GM18873 (cell line): ENCODE data around the gene SOX2.

Source experiments
- ATAC-seq: cut with Tn5 transposase; IDR thresholded peaks from one replicate; pipeline ENCODE4 v1.9.1; 2021; ENCODE audit warnings: mild to moderate bottlenecking, moderate library complexity, moderate number of reproducible peaks; ENCODE audit not compliant: unreplicated experiment, low FRiP score

SOX2 gene

DNA sequence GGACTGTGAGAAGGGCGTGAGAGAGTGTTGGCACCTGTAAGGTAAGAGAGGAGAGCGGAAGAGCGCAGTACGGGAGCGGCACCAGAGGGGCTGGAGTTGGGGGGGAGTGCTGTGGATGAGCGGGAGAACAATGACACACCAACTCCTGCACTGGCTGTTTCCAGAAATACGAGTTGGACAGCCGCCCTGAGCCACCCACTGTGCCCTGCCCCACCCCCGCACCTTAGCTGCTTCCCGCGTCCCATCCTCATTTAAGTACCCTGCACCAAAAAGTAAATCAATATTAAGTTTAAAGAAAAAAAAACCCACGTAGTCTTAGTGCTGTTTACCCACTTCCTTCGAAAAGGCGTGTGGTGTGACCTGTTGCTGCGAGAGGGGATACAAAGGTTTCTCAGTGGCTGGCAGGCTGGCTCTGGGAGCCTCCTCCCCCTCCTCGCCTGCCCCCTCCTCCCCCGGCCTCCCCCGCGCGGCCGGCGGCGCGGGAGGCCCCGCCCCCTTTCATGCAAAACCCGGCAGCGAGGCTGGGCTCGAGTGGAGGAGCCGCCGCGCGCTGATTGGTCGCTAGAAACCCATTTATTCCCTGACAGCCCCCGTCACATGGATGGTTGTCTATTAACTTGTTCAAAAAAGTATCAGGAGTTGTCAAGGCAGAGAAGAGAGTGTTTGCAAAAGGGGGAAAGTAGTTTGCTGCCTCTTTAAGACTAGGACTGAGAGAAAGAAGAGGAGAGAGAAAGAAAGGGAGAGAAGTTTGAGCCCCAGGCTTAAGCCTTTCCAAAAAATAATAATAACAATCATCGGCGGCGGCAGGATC is at the start of gene SOX2:
TSS of gene SOX2 (plus strand) at position 601 of the 811 bp plus-strand sequence. CDS start 436 bp downstream, outside the sequence.
- no peak for ATAC-seq

DNA sequence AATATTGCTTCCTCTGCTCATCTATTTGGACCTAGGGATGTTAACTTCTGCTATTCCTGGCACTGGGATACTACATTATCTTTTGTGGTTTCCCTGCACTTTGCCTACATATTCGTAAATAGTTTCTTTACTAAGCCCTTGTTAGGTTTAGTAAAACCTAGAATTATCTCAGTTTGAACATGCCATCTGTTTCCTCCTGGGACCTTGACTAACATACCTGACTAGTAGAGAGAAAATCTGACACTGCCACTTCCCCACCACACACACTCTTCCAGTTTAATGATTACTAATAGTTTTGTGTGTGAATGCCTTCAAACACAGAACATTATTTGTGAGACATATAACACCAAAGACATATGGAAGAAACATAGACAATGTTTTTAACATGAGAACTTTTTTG is 28.2 kb upstream of the SOX2 start:
- no peak for ATAC-seq

DNA sequence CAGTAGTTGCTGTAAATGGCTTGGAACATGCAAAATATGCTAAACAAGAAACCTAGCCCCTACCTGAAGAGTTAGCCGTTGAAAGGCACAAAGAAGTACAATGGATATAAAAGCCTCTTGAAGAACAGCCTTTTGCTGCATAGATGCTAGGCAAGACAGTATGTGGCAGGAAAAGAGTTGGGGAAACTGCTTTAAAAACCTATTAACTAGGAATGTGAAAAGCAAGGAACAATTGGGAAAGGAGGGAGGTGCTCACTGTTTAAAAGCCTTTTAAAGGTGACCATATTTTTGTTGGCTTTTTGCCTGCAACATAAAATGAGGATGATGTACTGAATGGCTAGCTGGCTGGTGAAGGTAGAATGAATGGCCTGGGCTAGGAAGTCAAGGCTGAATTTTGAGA is 24.5 kb upstream of the SOX2 start:
- no peak for ATAC-seq

DNA sequence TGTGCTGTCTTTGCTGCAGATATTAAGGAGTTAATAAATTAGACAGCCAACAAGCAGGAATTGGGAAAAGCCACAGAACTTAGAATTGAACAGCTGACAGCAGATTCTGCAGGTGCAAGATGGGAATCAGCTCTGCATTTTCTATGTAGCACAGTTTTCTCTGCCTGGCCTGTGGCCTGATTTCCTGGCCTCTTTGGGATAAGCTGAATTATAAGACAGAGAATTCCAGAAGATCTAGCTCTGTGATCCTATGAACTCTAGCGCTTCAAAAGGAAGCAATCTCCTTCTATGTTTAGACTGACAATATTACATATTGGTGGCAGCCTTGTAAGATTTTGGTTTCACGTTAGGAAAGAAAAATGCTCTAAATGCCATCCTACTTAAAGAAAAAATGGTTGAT is 24.0 kb upstream of the SOX2 start:
- ATAC-seq: no peak

DNA sequence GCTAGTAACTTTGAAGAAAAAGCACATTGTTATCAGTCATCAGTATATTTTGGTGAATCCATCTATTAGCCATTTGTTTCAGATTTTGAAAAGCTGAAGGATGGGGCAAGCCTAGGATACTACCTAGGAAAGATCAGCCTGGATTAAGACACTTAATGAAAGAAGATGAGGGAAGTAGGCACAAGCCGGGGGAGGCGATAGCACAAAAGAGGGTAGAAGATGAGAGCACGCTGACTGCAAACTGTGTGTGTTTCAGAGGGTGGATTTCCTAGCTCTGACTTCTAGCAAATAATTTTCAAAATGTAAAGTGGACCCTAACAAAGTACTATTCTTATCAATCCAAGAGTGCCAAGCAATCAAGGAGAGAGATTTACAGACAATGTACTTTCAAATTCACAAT is 22.2 kb upstream of the SOX2 start:
- ATAC-seq: no peak

DNA sequence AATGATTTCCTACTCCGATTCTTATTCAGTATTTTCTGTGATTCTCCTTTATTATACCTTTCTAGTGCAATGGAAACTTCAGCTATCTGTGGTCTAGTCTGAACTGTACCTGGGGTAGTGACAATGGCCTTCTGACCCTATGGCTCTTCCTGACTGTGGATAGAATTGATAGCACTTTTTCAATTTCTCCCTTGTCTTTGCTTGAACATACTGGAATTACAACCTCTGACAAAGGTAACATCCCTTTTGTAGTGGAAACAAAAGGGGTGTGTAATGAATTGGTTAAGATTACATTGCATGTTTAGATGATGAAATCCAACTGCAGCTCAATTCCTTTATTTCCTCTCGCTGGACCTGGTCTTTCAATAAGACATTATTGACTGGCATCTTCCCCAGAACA is 21.0 kb upstream of the SOX2 start:
- ATAC-seq: no peak

DNA sequence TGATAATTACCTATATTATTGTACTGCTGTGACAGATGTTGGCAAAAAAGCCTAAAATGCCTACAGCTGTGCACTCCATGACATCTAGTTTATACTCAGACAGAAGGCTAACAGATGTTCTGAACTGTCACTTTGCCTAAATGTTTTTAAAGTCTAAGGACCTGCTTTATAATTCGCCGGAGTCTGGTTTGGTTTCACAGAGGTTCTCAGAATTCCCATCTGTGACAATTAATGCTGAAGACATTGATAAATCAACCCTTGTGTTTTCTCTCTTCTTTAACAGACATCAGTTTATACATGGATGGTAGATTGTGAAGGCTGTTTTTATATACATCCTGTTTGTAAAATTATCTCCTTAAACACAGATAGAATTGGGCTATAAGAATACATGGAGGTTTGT is 19.8 kb upstream of the SOX2 start:
- no peak for ATAC-seq

DNA sequence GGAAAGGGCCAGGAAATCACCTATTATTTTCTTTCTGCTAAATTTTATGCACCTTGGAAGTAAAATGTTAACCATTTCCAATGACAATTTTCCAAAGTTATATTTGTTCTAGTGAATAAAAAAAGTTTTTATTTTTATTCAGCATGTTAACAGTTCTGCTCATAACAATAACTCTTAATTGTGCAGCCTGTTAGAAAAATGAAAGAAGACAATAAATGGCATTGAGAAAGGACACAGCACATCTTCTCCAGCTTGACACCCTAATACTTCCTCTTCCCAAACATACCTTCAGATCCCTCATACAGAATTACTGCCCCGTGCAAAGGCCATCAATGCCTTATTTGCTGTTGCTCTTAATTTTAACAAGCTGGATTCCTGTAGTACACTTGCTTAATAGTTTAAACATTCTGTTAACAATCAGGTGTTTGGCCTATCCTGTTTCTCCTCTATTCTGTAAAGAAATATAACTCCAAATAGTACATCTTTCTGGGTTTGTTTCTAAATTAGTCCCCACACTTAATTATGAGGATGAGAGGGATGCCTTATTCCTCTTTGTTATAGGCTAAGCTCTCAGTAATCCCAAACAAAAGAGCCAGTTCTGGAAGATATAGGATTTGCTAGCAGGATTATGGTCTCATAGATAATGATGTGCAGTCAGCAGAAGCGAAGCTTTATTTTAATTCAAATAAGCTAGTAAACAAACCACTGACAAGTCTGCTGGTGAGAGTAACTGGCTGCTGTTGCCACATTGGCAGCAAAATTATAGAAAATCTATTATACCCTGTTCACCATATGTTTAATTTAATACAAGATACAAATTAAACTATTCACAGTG is 19.2 kb upstream of the SOX2 start:
- no peak for ATAC-seq

DNA sequence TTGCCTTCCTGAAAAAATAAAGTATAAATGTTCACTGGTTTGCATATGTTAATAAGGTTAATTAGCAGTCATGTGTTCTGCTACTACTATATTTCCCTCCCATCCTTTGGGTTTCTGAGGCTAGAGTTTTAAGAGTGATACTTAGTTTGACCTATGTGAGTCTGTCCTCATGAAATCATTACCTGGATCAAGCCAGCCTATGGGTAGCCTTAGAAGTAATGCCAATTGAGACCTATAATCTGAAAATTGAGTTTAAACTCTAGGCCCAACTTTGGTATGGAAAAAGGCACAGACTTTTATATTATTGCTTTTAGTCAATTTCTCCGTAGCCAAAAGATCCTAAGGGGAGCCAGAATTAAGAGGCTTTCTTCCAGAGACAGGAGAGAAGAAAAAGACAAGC is 18.4 kb upstream of the SOX2 start:
- ATAC-seq: no peak

DNA sequence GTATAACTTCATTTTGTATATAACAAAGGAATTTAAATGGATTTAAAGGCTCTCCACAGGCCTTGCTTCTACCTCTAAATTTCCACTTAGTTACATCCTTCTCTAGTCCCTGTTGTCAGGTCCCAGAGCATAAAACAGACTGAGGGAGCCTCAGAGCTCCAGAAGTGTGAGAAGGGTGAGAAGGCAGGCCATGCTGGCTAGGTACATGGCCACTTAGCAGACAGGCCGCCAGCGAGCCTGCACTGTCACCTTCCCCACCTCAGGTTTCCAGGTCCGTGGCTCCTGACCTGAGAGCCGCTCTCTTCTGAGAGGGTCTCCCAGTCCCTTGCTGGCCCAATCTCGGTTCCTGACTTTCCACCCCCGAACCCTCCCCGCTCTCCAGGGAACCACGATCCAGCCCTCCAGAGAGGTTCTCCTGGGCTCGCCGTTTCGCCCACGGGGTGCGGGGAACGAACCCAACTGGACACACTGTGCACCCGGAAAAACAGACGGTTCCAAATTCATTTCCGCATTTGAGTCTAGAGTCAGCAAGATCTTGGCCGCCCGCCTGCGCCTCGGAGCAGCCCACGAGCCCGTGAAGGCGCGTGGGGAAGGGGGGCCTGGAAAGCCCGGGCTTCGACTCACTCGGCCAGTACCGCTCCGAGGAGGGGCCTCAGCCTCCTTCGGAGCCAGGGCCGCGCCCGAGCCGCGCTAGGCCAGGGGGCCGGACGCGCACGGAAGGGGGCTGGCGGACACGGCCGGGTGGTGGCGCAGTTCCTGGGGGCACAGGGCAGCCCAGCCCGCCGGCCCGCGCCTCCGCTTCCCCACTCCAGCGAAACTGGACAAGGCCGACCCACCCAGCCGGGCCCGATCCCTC is 16.7 kb upstream of the SOX2 start:
- ATAC-seq: no peak

DNA sequence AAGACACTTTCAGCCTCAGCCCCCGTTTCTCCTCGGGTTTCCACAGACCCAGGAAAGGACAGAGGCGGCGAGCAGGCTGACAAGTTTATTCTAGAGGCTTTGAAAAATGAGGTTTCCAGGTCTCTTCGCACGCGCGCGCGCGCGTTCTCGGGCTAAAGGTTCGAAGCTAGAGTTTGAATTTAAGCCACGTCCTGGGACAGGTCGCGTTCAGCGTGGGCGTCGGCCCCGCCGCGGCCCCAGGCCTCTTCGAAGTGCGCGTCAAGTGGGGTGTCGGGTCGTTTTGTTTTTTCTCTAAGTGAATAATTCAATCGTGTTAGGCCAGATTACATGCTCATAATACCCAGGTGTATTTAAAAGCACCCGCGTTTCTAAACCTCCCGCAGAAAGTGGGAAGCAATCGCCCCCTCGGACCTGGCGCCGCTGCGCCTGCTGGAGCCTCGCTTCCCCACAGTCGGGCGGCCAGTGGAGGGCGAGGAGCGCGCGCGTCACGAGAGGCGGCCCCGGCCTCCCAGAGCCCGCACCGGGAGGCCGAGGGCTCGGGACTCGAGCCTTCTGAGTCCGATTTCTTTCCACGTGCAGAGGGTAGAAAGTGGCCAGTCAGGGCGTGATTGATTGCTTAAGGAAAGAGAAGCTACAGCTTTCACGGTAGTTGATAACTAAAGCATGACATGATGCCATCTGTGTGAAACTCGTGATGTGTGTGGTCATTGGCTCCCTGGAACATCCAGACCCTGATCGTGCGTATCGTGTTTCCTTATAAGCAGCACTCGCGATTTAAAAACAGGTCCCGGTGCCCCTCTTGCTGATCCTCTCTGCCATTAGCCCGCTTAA is 15.8 kb upstream of the SOX2 start:
- ATAC-seq: no peak

DNA sequence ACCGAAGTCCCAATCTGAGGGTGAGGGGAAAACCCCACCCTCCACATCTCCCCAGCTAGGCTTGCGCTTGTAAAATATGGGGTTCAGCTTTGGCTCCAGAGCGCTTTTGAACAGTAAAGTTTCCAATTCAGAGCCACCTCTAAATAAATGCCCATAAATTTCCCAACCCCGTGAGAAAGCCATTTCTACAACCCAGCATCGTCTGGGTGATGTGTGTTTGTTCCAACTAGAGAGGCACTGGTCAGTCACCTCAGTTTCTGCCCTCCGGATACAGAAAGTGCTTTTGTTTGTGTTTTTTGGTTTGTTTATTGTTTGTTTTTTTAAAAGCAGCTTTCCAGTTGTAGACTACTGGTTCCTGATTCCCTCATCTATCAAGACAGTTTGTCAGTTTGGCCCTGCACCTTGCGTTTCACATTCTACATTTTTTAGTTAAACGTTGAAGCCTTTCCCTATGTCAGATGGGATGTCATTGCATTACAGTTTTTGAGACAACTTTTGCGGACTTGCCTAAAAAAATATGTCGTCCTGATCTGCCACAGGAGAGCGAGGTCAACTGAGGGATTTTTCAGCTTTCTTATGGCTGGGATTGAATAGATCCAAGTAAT is 15.0 kb upstream of the SOX2 start:
- ATAC-seq: no peak

DNA sequence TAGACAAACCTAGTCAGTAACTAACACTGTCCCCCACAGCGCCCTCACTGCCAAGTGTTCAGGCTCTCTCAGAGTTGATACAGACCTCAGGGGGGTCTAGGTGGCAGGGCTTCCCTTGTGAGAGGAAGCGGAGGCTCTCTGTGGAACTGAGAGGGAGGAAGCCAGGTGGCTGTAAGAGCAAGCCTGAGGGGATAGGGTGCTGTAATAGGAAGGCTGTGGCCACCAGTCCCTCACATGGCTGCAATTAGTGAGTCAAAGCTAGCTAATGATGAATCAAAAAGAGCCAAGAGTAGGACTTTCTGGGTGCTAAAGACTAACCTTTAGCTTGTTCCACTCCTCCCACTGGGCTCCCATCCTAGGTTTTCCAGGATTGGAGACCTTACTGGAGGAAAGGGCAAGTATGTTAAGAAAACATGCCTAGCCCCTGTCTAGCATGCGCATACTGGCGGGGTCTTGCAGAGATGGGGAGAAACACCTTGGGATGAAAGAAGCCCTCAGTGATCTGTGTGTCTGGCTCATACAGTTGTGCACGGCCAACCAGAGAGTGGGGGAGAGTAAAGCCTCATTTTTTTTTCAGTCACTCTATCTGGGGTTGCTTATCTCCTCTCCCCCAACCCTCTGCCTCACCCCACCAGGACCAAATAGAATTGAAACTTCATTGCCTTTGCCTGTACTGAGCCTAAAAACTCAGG is 13.3 kb upstream of the SOX2 start:
- ATAC-seq: no peak

DNA sequence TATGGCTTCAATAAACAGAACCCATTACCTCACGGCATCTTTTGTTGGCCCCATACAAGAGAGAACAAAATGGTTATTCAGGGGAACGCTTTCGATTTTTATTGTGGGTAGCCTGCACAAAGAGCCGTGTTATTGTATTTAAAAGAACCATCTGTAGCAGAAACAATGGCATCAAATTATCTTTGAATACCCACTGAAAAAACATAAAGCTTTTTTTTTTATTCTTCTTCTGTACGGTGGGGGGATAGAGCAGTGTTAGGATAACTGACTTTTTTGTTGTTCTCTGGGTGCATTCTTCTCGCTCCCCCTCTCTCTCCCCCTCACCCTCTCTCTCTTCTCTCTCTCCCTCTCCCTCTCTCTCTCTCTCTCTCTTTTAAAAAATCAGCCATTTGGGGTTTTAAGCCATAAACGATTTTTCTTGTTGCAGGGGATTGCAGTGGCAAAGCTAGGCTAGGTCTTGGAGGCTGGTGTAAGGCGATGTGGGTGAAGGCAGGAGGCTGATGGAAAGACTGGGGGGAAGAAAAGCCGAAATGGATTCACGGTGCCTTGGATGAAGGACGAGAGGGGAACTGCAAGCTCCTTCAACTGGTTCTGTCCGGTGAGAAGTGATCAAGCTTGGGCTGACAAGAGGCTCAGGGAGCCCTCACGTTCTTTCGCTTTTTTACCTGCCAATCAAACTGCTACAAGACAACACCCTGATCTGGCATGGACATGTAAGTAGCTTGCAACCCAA is 12.4 kb upstream of the SOX2 start:
- ATAC-seq: no peak

DNA sequence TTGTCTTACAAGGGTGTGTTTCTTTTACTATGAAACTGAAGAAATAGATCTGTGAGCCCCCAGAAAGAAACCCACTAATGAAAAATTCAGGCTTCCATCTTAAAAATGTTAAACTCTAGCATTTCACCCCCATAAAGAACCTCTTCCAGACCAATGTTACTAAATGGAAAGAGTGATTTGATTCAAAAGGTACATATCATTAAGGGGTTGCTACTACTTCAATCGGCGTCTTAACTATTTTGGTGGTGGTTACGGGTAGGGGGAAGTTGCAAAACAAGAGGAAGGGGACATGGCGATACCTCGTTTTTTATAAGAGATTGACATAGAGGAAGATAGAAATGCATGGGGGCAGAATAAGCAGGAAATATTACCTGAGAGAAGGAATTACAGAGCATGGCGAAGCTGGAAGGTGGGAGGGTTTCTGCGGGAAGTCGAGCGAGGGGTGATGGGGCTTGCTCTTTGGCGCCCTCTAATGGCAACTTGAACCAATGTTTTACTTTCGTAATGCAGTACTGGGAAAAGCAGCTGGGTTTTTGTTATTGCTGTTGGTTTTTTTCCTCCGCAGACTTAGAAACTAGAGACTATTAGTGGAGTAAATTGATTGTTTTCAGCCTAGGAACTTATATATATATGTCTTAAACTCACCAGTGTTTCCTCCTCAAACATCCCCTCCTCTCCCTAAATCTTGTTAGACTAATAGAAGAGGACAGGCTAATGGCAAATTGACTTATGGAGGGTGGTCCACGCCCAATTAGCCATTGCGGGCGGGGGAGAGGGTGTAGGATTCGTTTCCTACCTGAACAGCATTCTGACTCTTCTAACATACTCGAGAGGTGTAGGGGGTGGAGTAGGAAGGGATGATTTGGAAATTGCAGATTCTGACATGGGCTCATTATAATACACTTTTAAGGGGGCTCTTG is 11.3 kb upstream of the SOX2 start:
- ATAC-seq: peak; percentile 76

DNA sequence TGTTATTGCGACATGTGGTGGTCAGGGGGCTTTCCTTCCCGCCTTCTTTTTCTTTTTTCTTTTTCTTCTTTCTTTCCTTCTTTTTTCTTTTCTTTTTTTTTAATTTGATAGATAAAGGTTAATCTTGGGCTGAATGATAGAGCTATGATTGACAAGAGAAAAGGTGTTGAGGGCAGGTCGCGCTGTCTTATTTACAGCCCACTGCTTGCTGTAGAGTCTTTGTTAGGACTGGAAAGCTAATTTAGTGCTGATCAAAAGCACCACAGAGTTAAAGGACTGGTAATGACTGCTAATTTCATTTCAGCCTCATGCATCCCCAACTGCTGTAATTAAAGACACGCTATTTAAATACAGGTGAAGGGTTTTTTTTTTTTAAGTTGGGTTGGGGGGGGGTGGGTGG is 10.6 kb upstream of the SOX2 start:
- no peak for ATAC-seq
